ENCODE results near the gene NOC4L. TPM values are rescaled to one million over a fixed set of nuclear protein-coding genes. Genes with fewer than 3 reads are reported as not detected.

Gene NOC4L
- total RNA-seq, 1 donor from 2014 or later, result 15.8 TPM

- no peak overlapping the region for H3K27ac ChIP-seq
- H3K36me3 ChIP-seq, result no peaks in the 10 kb centered on the region
- no peak for DNase-seq
- no peak overlapping the region for H3K4me3 ChIP-seq
- TF ChIP-seq, protein P1, sequence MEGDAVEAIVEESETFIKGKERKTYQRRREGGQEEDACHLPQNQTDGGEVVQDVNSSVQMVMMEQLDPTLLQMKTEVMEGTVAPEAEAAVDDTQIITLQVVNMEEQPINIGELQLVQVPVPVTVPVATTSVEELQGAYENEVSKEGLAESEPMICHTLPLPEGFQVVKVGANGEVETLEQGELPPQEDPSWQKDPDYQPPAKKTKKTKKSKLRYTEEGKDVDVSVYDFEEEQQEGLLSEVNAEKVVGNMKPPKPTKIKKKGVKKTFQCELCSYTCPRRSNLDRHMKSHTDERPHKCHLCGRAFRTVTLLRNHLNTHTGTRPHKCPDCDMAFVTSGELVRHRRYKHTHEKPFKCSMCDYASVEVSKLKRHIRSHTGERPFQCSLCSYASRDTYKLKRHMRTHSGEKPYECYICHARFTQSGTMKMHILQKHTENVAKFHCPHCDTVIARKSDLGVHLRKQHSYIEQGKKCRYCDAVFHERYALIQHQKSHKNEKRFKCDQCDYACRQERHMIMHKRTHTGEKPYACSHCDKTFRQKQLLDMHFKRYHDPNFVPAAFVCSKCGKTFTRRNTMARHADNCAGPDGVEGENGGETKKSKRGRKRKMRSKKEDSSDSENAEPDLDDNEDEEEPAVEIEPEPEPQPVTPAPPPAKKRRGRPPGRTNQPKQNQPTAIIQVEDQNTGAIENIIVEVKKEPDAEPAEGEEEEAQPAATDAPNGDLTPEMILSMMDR (IDR thresholded peaks at IDR 0.05), result no peak
- peaks cover 59% of the 10 kb centered on the region for H3K27me3 ChIP-seq (ENCODE audit: low read depth)
- intact Hi-C loops (cut with DNase I), result no loop called here
- no peaks in the 10 kb centered on the region for H3K9me3 ChIP-seq
- H3K4me1 ChIP-seq, result no peaks in the 10 kb centered on the region
- ATAC-seq, result no peak
Measured at GRCh38 chr12:132171968-132172521, 27.8 kb downstream of the NOC4L start.

DNA sequence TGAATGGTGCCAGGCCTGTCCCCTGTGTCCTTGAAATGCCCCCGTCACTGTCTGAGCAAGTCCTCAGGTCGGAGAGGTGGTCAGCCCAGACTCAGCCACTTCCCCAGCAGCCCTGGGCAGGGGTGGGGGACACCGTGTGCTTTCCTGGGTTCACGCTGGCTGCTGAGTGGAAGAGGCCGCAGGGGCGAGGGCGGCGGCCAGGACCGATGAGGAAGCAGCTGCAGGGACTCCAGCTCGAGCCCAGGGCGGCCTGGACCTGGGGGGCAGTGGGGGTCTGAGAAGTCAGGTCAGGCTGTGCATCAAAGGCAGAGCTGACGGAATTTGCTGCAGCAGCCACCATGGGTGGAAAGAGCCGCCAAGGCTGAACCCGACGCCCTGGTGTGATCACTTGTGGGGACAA lies 28.4 kb downstream of the NOC4L start:
- Histone ChIP-seq H3K4me1 (no peaks in the 10 kb centered on the region), H3K27ac (no peak overlapping the region), H3K27me3 (ENCODE audit: low read depth) (peaks cover 63% of the 10 kb centered on the region), H3K4me3 (no peak overlapping the region), H3K9me3 (no peaks in the 10 kb centered on the region), H3K36me3 (no peaks in the 10 kb centered on the region)
- DNase-seq (no peak), ATAC-seq (no peak)
- intact Hi-C loops (cut with DNase I), result no loop called here
- TF ChIP-seq, protein P1 (IDR thresholded peaks at IDR 0.05), result no peak

GRCh38 chr12:132173135-132174014 lies 29.1 kb downstream of the NOC4L start:
- H3K4me3 ChIP-seq, result no peak overlapping the region
- no peaks in the 10 kb centered on the region for H3K4me1 ChIP-seq
- intact Hi-C loops (cut with DNase I), result no loop called here
- H3K36me3 ChIP-seq, result no peaks in the 10 kb centered on the region
- ATAC-seq, result no peak
- no peak overlapping the region for H3K27ac ChIP-seq
- no peaks in the 10 kb centered on the region for H3K9me3 ChIP-seq
- TF ChIP-seq, protein P1 (IDR thresholded peaks at IDR 0.05), result no peak
- peaks cover 69% of the 10 kb centered on the region for H3K27me3 ChIP-seq (ENCODE audit: low read depth)
- no peak for DNase-seq

DNA sequence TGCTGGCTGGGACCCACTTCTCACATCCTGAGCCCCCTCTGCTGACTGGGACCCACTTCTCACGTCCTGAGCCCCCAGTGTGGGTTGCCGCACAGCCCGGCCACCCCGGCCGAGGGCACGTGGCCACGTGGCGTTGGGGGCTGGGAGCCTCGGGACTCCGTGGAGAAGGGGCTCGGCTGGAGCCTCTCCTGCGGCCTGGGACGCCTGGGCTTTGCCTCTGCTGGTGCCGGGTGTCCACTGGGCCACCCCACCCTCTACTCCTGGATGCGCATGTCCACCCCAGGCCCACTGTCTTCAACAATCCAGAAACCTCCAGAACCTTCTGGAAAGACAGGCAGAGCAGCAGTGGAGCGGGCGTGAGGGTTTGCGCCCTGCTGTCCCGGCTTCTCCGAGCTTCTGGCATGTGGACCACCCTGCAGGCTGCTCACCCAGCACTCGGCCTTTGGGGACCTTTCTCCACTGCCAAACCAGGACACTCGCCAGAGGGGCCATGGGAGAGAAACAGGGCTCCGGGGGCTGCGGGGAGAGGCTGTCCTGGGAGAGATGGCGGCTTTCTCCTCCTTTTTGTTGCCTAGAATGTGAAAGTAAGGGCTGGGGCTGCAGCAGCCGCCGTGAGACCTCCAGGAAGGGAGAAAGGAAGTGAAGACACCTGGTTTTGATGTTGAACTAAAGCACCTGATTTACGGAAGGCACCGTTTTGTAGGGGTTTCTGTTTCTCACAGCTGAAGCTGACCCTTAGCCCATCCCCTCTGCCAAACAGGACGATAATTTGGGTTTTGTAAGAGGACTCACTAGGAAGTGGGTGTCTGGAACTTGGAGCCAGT lies 30.0 kb downstream of the NOC4L start:
- no peak overlapping the region for H3K27ac ChIP-seq
- no peaks in the 10 kb centered on the region for H3K36me3 ChIP-seq
- H3K4me1 ChIP-seq, result no peaks in the 10 kb centered on the region
- TF ChIP-seq, protein P1 (IDR thresholded peaks at IDR 0.05), result no peak
- intact Hi-C loops (cut with DNase I), result no loop called here
- ATAC-seq (no peak), DNase-seq (no peak)
- no peaks in the 10 kb centered on the region for H3K9me3 ChIP-seq
- H3K4me3 ChIP-seq, result no peak overlapping the region
- peaks cover 71% of the 10 kb centered on the region for H3K27me3 ChIP-seq (ENCODE audit: low read depth)

- no peak overlapping the region for H3K4me3 ChIP-seq
- DNase-seq (no peak), ATAC-seq (no peak)
- H3K9me3 ChIP-seq, result no peaks in the 10 kb centered on the region
- H3K4me1 ChIP-seq, result no peaks in the 10 kb centered on the region
- H3K27ac ChIP-seq, result no peak overlapping the region
- TF ChIP-seq, protein P1 (IDR thresholded peaks at IDR 0.05), result no peak
- intact Hi-C loops (cut with DNase I), result no loop called here
- H3K36me3 ChIP-seq, result no peaks in the 10 kb centered on the region
- H3K27me3 ChIP-seq (ENCODE audit: low read depth), result peaks cover 74% of the 10 kb centered on the region
Measured at GRCh38 chr12:132174839-132175490, 30.7 kb downstream of the NOC4L start.
